HEK293 (cell line): ENCODE results near the gene SEC16A.

Experiments used
- YY1 ChIP-seq: fragments of 450-650 bp; formaldehyde crosslinking; IDR thresholded peaks from 2 replicates; pipeline ENCODE4 v1.5.1; 2018; ENCODE audit warnings: missing biosample characterization, missing genetic modification characterization
- ZBTB21 ChIP-seq: fragments of 450-650 bp; formaldehyde crosslinking; IDR thresholded peaks from 2 replicates; pipeline ENCODE4 v1.5.1; 2017; ENCODE audit warnings: missing biosample characterization, missing genetic modification characterization
- ZNF114 ChIP-seq: fragments of 450-650 bp; formaldehyde crosslinking; IDR thresholded peaks from 2 replicates; pipeline ENCODE4 v1.5.0; 2017; ENCODE audit warnings: missing biosample characterization, missing genetic modification characterization
- ZNF341 ChIP-seq: fragments of 450-650 bp; formaldehyde crosslinking; IDR thresholded peaks from 2 replicates; pipeline ENCODE4; 2016; ENCODE audit warnings: low read depth, missing biosample characterization, missing genetic modification characterization
- ZNF558 ChIP-seq: fragments of 450-650 bp; formaldehyde crosslinking; IDR thresholded peaks from 2 replicates; pipeline ENCODE4 v1.5.1; 2016; ENCODE audit warnings: missing biosample characterization, missing genetic modification characterization
- TF ChIP-seq, protein P1 (sequence below): fragments of 450-650 bp; formaldehyde crosslinking; IDR thresholded peaks from 2 replicates; pipeline ENCODE4 v1.5.1; 2016; ENCODE audit warnings: missing biosample characterization, missing genetic modification characterization
- TF ChIP-seq, protein P2 (sequence below): fragments of 450-650 bp; formaldehyde crosslinking; IDR thresholded peaks from 2 replicates; pipeline ENCODE4 v1.5.1; 2016; ENCODE audit warnings: missing biosample characterization, missing genetic modification characterization
- TF ChIP-seq, protein P3 (sequence below): sonication (generic); formaldehyde crosslinking; IDR thresholded peaks from 2 replicates; pipeline ENCODE4 v1.8.1; 2022; ENCODE audit warnings: mild to moderate bottlenecking, moderate library complexity, missing genetic modification reagents

GRCh38 chr9:136430588-136431234, 52.1 kb downstream of the SEC16A start:
- TF ChIP-seq ZNF558 (tag by site-specific recombination) (no peak), ZBTB21 (no peak), YY1 (tag by site-specific recombination) (no peak), ZNF341 (tag by site-specific recombination) (no peak), ZNF114 (tag by site-specific recombination) (no peak)
- TF ChIP-seq, protein P1, sequence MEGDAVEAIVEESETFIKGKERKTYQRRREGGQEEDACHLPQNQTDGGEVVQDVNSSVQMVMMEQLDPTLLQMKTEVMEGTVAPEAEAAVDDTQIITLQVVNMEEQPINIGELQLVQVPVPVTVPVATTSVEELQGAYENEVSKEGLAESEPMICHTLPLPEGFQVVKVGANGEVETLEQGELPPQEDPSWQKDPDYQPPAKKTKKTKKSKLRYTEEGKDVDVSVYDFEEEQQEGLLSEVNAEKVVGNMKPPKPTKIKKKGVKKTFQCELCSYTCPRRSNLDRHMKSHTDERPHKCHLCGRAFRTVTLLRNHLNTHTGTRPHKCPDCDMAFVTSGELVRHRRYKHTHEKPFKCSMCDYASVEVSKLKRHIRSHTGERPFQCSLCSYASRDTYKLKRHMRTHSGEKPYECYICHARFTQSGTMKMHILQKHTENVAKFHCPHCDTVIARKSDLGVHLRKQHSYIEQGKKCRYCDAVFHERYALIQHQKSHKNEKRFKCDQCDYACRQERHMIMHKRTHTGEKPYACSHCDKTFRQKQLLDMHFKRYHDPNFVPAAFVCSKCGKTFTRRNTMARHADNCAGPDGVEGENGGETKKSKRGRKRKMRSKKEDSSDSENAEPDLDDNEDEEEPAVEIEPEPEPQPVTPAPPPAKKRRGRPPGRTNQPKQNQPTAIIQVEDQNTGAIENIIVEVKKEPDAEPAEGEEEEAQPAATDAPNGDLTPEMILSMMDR (tag by site-specific recombination), result no peak
- TF ChIP-seq, protein P2, sequence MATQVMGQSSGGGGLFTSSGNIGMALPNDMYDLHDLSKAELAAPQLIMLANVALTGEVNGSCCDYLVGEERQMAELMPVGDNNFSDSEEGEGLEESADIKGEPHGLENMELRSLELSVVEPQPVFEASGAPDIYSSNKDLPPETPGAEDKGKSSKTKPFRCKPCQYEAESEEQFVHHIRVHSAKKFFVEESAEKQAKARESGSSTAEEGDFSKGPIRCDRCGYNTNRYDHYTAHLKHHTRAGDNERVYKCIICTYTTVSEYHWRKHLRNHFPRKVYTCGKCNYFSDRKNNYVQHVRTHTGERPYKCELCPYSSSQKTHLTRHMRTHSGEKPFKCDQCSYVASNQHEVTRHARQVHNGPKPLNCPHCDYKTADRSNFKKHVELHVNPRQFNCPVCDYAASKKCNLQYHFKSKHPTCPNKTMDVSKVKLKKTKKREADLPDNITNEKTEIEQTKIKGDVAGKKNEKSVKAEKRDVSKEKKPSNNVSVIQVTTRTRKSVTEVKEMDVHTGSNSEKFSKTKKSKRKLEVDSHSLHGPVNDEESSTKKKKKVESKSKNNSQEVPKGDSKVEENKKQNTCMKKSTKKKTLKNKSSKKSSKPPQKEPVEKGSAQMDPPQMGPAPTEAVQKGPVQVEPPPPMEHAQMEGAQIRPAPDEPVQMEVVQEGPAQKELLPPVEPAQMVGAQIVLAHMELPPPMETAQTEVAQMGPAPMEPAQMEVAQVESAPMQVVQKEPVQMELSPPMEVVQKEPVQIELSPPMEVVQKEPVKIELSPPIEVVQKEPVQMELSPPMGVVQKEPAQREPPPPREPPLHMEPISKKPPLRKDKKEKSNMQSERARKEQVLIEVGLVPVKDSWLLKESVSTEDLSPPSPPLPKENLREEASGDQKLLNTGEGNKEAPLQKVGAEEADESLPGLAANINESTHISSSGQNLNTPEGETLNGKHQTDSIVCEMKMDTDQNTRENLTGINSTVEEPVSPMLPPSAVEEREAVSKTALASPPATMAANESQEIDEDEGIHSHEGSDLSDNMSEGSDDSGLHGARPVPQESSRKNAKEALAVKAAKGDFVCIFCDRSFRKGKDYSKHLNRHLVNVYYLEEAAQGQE (tag by site-specific recombination), result no peak
- TF ChIP-seq, protein P3, sequence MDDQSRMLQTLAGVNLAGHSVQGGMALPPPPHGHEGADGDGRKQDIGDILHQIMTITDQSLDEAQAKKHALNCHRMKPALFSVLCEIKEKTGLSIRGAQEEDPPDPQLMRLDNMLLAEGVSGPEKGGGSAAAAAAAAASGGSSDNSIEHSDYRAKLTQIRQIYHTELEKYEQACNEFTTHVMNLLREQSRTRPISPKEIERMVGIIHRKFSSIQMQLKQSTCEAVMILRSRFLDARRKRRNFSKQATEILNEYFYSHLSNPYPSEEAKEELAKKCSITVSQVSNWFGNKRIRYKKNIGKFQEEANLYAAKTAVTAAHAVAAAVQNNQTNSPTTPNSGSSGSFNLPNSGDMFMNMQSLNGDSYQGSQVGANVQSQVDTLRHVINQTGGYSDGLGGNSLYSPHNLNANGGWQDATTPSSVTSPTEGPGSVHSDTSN (CRISPR knock-in tag), result no peak
